TTC549 (cell line): ENCODE data around the gene INPP5B.

Experiments
- FAIRE-seq: peaks from 2 replicates; lab custom pipeline; 2012; peaks lifted over from hg19 to GRCh38; lab: Jason Lieb, UNC

Gene INPP5B

DNA sequence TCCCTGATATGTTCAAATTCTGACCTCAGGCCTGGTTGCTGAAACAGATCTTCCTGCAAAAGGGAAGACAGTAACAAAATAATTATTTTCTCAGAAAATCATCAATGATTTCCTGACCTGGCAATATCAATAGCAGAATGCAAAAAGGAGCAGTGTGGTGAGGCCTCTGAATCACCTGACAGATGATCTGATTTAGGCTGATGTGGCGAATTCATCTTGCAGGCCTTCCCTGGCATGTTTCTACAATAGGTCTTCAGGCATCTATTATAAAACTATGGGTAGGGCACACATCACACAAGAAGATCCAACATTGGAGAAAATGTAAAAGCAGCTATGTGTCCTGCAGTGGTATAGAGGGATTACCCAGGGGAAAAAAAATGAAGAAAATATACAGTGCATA lies 80.4 kb downstream of the INPP5B start:
- no peak for FAIRE-seq

GRCh38 chr1:37865348-37866120 lies 81.3 kb downstream of the INPP5B start:
- FAIRE-seq = no peak

GRCh38 chr1:37862330-37862729 lies 84.5 kb downstream of the INPP5B start:
- FAIRE-seq = no peak

DNA sequence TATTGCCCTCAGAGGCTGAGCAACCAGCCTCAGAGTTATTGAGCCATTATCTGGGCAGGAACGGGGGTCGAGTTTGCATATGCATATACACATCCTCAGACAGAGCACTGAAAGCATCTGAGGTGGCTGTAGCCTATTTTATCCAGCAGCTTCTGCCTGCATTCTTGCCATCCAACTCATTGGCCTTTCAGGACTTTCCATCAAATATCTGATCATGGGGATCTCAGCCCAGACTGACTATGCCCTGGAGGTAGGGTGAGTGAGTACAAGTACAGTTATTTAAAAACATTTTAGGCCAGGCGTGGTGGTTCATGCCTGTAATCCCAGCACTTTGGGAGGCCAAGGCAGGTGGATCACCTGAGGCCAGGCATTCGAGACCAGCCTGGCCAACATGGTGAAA lies 85.7 kb downstream of the INPP5B start:
- FAIRE-seq = no peak

DNA sequence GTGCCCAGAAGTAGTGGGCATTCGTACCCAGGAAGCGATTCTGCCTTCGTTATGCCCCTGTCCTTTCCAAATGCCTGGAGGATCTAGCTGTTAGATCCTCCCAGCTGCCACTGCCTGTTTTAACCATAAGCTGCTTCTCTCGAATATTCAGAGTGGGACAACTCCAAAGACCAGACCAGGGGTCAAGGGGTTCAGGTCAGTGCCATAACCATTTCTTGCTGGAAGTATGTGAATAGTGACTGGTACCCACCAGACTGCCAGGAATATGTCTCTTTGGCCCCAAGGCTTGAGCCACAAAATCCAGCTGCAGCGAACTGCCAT lies 86.5 kb downstream of the INPP5B start:
- no peak for FAIRE-seq

DNA sequence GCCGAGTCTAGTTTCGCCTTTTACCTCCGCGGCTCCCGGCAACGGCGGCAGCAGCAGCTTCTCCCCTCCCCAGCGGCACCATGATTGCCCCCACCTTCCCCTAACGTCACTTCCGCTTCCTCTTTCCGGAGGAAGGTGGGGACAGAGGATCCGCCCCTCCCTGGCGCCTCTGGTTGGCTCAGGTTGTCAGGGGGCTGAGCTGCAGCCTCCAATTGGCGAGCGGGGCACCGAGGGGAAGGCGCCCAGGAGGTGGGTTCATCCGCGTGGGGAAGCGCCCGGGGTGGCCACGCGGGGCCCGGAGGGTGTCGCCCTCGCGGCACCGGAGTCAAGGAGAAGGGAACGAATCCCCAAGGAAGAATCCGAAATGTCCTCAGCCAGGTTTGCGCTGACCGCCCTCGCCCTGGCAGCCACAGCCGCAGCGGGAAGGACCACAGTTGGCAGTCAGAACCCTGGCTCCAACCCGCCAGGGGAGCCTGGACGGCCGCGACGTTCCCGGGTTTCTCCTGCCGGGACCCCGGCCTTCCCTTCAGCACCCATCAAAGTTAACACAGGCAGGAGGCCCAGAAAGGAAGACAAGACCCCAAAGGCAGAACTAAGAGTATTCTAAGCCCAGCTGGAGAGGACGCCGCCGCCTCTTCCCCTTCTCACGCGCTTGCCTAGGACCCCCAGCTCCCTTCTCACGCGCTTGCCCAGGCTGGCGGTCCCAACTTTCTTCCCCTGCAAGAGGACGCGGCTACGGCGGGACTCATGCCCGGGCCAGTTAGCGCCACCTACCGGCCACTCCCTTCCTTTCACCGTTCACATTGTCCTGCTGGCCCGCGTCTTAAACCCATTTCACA lies 87.1 kb downstream of the INPP5B start, which contains the start of gene MTF1:
Gene MTF1 (minus strand): TSS at position 86 of the 839 bp plus-strand sequence. CDS start 1,934 bp downstream, outside the sequence.
- FAIRE-seq = peak; percentile 56

DNA sequence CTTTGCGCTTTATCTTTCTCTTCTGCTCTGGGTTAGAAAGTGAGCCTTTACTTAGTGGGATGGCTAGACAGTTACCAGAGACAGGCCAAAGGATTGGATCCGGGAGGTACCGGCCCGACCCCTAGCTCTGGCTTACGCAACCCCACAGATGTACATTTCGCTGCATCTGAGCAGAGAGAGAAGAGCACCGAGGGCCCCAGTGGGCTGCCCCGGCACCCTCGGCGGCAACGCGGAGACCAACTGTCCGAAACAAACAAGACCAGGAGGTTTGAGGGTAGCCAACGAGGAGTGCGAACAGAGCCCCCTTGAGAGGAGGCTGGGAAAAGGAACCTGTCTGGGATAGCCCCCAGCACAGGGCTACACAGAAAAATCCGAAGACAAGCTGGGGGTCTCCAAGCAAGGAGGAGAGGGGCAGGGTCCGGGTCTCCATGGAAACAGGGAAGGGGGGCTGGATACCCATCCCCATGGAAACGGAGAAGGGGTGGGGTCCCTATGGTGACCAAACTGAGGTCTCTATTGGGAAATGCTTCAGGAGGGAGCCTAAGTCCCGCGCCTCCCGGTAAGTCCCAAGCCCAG lies 87.8 kb downstream of the INPP5B start:
- FAIRE-seq = no peak

DNA sequence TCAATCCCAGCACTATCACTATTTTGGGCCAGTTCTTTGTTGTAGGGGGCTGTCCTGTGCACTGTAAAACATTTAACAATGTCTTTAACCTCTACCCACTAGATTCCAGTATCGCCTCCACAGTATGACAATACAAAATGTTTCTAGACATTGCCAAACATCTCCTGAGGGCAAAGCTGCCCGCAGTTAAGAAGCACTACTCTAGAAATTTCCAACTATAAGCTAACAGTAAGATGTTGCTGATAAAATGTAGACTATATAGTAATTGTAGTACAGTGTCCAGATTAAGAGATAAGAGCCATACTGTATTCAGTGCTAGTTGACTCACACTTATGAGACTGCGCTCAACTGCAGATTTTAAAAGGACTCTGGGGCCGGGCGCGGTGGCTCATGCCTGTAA lies 92.4 kb downstream of the INPP5B start:
- no peak for FAIRE-seq

DNA sequence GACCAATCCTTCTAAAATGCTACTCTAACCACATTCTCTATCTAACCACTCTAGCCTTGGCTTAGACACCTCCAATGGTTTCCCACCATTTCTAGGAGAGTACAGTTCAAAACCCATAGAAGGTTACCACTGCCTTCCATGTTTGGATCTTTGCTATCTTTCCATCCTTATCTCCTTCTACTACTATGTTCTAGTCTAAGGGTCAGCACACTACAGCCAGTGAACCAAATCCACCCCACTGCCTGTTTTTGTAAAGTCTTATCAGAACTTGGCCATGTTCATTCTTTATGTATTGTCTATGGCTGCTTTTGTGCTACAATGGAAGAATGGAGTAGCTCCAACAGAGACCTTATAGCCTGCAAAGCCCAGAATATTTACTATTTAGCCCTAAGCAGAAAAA lies 93.7 kb downstream of the INPP5B start:
- no peak for FAIRE-seq

DNA sequence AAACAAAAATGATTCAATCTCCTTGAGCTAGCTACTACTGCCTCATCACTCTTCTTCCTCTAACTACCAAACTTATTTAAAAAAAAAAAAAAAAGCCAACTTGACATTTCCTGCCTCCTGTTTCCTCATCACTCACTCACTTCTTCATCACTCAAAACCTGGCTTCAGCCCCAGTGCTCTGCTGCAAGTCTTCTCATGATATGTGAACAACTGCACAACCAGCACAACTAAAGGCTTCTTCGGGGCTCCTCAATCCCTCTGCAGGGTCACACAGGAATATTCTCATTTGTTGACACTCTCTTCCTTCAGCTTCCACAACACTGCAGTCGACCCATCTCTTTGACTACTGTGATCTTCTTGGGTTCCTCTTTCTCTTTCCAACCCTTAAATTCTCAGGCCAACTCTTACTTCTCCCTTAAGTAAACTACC lies 95.1 kb downstream of the INPP5B start:
- no peak for FAIRE-seq

DNA sequence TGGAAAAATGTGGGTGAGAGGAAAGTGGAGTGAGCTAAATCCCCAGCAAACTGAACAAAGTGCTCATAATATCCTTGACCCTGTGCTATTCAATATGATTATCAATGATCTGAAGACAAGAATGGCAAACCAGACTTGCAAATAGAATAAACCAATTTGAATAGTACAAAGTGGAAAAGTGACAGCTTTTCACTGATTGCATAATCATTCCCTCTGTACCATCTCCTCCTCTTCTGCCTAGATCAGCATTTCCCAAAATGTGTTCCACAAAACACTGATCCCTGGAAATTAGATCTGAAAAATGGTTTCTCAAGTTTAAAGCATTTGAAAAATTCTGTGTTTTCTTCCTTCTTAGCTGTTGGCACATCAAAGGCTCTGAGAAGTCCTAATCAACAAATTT lies 95.6 kb downstream of the INPP5B start:
- no peak for FAIRE-seq

DNA sequence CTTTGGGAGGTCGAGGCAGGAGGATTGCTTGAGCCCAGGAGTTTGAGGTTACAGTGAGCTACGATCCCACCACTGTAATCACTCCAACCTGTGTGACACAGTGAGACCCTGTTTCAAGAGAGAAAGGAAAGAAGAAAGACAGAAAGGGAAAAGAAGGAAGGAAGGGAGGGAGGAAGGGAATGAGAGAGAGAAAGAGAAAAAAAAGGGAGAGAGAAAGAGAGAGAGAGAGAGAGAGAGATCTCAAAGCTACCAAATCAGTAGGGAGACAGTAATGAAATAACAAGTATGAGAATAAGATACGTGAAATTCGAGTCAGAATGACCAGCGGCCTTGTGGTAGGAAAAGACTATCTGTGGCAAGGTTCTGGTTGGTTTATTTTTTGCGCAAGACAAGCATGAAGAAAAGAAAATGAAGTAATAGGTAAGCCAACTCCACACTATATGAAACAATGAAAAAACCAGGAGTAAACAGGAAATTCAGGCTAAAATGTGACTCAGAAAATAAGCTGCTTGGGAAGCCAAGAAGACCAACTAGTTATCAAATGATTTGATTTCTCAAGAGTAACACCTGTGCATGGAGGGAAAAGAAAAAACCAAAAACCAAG lies 96.4 kb downstream of the INPP5B start:
- FAIRE-seq = no peak

- FAIRE-seq = no peak
These were observed 97.4 kb downstream of the INPP5B start for GRCh38 chr1:37849480-37849879.

GRCh38 chr1:37846647-37847339 lies 100.1 kb downstream of the INPP5B start:
- FAIRE-seq = no peak

DNA sequence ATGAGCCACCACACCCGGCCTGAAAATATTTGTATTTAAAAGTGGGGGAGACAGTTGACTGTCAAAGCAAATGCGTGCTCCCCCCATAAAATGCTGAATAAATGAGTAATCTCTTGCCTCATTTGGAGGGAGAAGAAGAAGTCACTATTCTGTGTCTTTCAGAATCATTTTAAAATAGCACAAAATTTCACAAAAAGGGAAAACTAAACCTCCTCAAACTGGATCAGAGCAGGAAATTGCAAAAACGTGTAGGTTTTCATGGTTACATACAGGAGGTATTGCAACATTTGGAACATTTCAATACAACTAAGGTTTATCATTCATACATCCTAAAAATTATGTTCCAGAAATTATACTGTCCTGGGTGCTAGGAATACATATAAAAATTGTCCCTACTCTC lies 101.1 kb downstream of the INPP5B start:
- no peak for FAIRE-seq

DNA sequence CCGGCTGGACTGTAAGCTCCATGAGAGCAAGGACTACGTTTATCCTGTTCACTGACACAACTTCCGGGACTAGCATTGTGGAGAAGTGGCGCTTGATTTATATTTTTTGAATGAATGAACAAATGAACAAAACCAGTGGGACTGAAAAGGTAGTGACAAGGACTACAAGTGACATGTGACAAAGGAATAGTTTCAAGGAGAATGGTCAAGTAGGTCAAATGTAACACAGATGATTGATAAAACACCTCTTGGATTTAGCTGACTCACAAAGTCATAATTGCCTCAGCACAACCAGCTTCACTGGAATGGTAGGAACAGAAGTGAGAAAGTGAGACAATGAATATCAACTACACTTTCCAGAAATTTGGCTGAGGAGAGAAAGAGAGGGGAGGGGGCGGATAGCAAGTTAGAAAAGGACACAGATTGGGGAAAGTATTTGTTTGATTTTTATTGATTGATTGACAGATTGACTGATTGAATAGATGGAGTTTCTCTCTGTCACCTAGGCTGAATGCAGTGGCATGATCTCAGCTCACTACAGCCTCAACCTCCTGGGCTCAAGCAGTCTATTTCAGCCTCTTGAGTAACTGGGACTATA lies 101.7 kb downstream of the INPP5B start:
- FAIRE-seq = no peak

GRCh38 chr1:37844536-37844935 lies 102.3 kb downstream of the INPP5B start:
- FAIRE-seq = no peak

DNA sequence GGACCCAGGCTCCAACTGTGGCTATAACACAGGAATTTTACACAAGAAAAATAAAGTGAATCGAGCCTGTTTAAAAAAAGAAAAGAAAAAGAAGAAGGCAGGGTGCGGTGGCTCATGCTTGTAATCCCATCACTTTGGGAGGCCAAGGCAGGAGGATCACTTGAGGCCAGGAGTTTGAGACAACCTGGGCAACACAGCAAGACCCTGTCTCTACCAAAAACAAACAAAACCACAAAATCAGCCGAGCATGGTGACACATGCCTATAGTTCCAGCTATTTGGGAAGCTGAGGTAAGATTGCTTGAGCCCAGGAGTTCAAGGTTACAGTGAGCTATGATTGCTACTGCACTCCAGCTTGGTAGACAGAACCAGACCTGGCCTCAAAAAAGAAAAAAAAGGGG lies 105.2 kb downstream of the INPP5B start:
- FAIRE-seq = no peak

DNA sequence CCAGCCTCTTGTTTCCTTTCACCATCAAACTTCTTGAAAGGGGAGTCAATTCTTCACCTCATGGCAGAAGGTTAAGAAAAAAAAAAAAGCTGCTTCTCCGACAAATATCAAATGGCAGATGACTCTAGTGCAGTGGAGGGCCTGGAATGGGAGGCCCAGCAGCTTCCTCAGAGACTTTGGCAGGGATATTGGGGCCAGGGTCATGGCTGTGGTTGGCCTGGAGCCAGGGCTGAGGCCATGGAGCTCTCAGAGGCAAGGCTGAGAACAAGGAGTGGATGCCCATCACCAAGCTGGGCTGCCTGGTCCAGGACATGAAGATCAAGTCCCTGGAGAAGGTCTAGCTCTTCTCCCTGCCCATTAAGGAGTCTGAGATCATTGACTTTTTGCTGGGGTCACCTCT lies 106.1 kb downstream of the INPP5B start:
- FAIRE-seq = no peak

DNA sequence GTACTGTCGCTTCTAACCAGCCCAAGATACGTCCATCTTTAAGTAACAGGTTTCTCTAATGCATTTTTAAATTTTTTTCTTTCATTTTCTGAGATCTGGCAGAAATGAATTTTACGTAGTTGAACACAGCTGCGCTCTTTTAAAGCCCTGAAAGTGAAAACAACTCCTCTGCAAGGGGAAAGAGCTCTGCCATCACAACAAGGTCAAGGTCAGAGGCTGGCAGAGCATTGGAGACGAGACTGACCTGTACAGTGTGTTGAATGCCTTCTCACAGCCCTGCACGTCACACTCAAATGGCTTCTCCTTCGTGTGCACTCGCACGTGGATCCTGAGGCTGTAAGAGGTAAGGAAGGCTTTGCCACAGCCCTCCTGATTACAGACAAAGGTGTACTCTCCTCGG lies 107.2 kb downstream of the INPP5B start:
- no peak for FAIRE-seq

- no peak for FAIRE-seq
These were observed 110.1 kb downstream of the INPP5B start for GRCh38 chr1:37836788-37837187.

DNA sequence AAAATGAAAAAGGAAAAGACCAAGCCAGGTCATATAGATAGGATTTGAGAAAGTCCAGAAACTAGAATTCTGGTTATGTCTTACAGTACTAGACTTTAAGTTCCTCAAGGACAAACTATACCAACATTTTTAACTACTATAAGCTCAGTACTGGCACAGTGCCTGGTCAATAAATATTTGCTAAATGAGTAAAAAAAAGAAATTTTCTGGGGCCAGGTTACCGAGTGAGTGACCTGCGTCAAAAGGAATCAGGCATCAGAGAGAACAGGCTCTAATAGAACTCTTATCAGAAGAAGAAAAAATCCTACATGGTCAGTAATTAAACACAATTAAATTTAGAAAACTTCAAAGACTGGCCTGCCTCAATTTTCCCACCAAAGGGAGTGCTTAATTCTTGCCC lies 115.0 kb downstream of the INPP5B start:
- FAIRE-seq = no peak
